Aorta (tissue), 5 donors: Measurements from ENCODE around the gene GPR6. TPM values are rescaled to one million over a fixed set of nuclear protein-coding genes. Genes with fewer than 3 reads are reported as not detected.
A peak's percentile ranks its signal among the peaks of the same experiment; 100 is the strongest.

ENCODE experiments used
- ATAC-seq: fragments of 200-7000 bp; cut with Tn5 transposase; one replicate; pipeline ENCODE4 v1.9.1; 2022; ENCODE audit warnings: moderate library complexity; ENCODE audit not compliant: low FRiP score
- DNase-seq, 2 donors: peaks; one replicate each; pipeline ENCODE4 v3.0.0-alpha.2; 2020
- H3K27ac ChIP-seq, 2 donors: one replicate each; pipeline ENCODE4 v1.5.1; 2013; ENCODE audit warnings: low read length in 2 of 2, mild to moderate bottlenecking in 2 of 2, moderate library complexity in 2 of 2, control low read depth in 1 of 2, inconsistent platforms in 1 of 2, low read depth in 1 of 2
- H3K27me3 ChIP-seq, 2 donors: one replicate each; pipeline ENCODE4 v1.6.1; 2013; ENCODE audit warnings: control low read depth in 1 of 2, low read length in 1 of 2, mild to moderate bottlenecking in 1 of 2, moderate library complexity in 1 of 2; ENCODE audit not compliant: insufficient read depth in 2 of 2, control insufficient read depth in 1 of 2
- H3K36me3 ChIP-seq, 2 donors: one replicate each; pipeline ENCODE4 v1.6.1; 2013; ENCODE audit warnings: control low read depth in 1 of 2, low read length in 1 of 2, mild to moderate bottlenecking in 1 of 2; ENCODE audit not compliant: insufficient read depth in 2 of 2, control insufficient read depth in 1 of 2
- H3K4me1 ChIP-seq, 2 donors: one replicate each; pipeline ENCODE4 v1.6.1; 2013; ENCODE audit warnings: low read length in 2 of 2, control low read depth in 1 of 2, mild to moderate bottlenecking in 1 of 2, moderate library complexity in 1 of 2; ENCODE audit not compliant: insufficient read depth in 2 of 2, control insufficient read depth in 1 of 2
- H3K4me3 ChIP-seq, 2 donors: one replicate each; pipeline ENCODE4 v1.5.1; 2013; ENCODE audit warnings: low read length in 2 of 2, control low read depth in 1 of 2, mild to moderate bottlenecking in 1 of 2
- H3K9me3 ChIP-seq: one replicate; pipeline ENCODE4 v1.6.1; 2013; ENCODE audit warnings: mild to moderate bottlenecking, low read length; ENCODE audit not compliant: control insufficient read depth
- WGBS, 2 donors: extraction: QIAGEN DNeasy Blood & Tissue Kit; methylation state at CpG; one replicate each; pipeline ENCODE4 v1.1.7; 2013; 5-methylcytosine and 5-hydroxymethylcytosine counted together
- intact Hi-C, 2 donors: fragments of 100-400 bp; cut with DNase I; formaldehyde crosslinking; loops; one replicate each; pipeline versions ENCODE4 v1.14.2 to v1.15.0; 2022
- polyA plus RNA-seq, 2 donors: library from polyadenylated mRNA; stranded (reverse); fragments of 200-250 nt; gene quantifications; one replicate each; pipeline ENCODE4 v1.2.3, GENCODE V29; 2013
- total RNA-seq, 2 donors: library from RNA; stranded (reverse); fragmentation: NEBNext Ultra II Directional; extraction: Animal tissue kit (Norgen Biotek cat#: 25700); gene quantifications; one replicate each; pipeline ENCODE4 v1.2.1, GENCODE V29; 2021
- donor health status: healthy with polysubstance abuse.
- donor health status: Bipolar disorder and iron deficiency.
- donor health status: DM: no; HTN: no; CAD: no.
- donor health status: DM: no; HTN: no; CAD: no.
- donor health status: DM: yes; HTN: yes; CAD: no.

Gene GPR6
- total and polyA plus RNA-seq, 4 donors = not detected

DNA sequence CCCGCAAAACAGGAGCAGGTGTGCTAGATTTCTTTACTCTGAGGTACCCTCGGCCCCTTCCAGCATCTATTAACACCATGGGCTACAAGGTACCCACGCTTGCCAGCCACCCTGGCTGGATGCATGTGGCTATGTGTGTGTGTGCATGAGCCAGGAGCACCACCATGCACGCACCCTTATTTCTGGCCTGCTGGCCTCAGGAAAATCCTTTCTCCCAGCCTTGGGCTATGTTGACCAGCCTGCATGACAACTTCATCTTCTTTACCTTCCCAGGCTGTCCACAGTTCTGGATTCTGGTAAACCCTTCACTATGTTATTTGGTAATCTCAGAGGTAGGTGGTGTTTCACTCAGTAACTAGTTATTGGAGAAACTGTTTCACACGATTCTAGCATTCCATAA is 40.4 kb downstream of the GPR6 start:
- 68 to 72% methylated on average over 5 of the region's 5 CpGs for WGBS, 2 donors
- no peaks in the 10 kb centered on the region for H3K4me1 ChIP-seq
- H3K36me3 ChIP-seq = no peaks in the 10 kb centered on the region
- no peak overlapping the region for H3K4me3 ChIP-seq
- ATAC-seq = peak; percentile 33
- no peaks in the 10 kb centered on the region for H3K27me3 ChIP-seq
- intact Hi-C loops = no loop called here
- no peak for DNase-seq
- no peaks in the 10 kb centered on the region for H3K9me3 ChIP-seq
- H3K27ac ChIP-seq = no peak overlapping the region

DNA sequence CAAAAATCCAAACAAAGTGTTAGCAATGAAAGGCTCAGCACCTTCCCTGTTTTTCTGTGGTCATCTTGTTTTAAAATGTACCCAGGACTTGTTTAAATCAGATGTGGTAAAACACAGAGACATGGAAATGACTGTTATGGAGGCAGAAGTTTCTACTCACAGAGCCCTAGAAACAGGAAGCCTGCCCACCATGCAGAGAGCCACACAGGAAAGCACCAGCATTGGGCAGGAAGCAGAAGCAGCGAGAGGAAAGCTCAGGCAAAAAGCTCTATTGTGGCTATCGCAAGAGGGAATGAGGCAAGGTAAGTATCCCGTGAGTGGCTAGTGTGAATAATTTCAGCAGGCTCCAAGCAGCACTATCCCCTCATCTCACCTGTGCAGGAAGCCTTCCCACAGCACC is 42.8 kb downstream of the GPR6 start:
- ATAC-seq (no peak), DNase-seq (no peak)
- intact Hi-C loops = no loop called here
- Histone ChIP-seq H3K27me3 (no peaks in the 10 kb centered on the region), H3K4me1 (no peaks in the 10 kb centered on the region), H3K27ac (no peak overlapping the region), H3K4me3 (no peak overlapping the region), H3K36me3 (no peaks in the 10 kb centered on the region), H3K9me3 (no peaks in the 10 kb centered on the region)
- 71 to 72% methylated on average over 3 of the region's 3 CpGs for WGBS, 2 donors

DNA sequence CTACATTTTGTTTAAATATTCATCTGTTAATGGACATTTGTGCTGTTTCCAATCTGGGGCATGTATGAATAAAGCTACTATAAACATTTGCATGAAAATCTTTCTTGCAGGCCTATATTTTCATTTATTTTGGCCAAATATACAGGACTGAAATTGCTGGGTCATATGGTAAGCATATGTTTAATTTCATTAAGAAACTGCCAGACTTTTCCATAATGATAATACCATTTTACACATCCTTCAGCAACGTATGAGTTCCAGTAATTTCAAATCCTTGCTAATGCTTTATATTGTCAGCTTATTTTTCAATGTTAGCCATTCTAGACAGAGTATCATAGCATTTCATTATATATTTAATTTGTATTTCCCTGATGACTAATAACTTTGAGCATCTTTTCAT is 51.0 kb downstream of the GPR6 start:
- H3K36me3 ChIP-seq = no peaks in the 10 kb centered on the region
- no peak overlapping the region for H3K4me3 ChIP-seq
- 50 to 55% methylated on average over 1 of the region's 1 CpG for WGBS, 2 donors
- no peaks in the 10 kb centered on the region for H3K27me3 ChIP-seq
- H3K4me1 ChIP-seq = no peaks in the 10 kb centered on the region
- no peak for ATAC-seq
- no peak overlapping the region for H3K27ac ChIP-seq
- no peak for DNase-seq
- intact Hi-C loops = no loop called here
- no peaks in the 10 kb centered on the region for H3K9me3 ChIP-seq

Other genes with a start within 250 kb of the GPR6 start
- 10 to 100 TPM in 1 of 2 donors, 1 to 10 TPM in 1; 8.9 to 10.3 TPM for gene WASF1, start 201.4 kb downstream of the GPR6 start, total RNA-seq
- gene WASF1, start 201.4 kb downstream of the GPR6 start, polyA plus RNA-seq = 1 to 10 TPM; 3.2 to 4.5 TPM
- gene CDC40, start 202.1 kb downstream of the GPR6 start, total RNA-seq = 10 to 100 TPM; 16.1 to 20.0 TPM
- gene CDC40, start 202.1 kb downstream of the GPR6 start, polyA plus RNA-seq = 1 to 10 TPM; 8.9 to 9.7 TPM